Activated T-helper 9 cell treated with anti-CD3 and anti-CD28 coated beads, Interleukin-2, amount 50 U/mL, for 16 hours (primary cell): ENCODE data around the gene CHURC1.

Experiments
- DNase-seq: peaks from one replicate; pipeline ENCODE4 v3.0.0-alpha.2; 2020; ENCODE audit warnings: low read depth

The CHURC1 gene

DNA sequence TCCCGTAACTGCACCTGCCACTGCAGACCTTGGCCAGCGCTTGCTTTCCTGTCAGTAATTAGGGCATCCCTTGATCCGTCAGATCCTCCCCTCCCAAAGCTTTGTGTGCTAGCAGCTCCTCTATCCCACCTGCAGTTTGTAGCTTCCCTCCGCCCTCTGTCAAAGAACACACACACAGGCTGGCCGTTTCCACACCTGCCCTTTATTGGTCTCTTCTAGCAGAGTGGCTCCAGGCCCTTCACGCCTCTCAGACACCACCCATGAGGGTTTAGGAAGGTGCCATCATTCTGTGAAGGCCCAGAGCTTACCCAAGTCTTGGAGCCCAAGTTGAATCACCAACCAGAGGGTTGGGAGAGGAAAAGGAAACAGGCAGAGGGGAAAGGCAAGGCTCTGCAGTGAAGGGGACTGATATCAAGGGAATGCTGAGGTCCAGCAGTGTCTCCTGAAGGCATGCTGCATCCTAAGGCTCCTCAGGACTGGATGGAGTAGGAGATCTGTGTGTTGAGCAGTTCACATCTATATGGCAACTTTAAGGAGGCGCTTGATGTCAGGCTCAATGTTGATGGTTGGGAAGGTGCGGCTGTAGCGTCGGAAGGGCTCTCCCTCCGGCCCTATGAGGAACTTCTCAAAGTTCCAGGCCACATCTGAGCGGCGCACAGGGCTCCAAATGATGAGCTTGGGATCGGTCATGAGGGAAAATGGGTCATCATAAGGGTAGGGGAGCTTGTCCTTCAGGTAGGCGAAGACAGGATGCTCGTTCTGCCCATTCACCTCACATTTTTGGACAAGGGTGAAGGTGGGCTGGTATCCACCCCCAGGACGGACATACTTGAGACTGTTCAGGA is 24.9 kb downstream of the CHURC1 start:
- DNase-seq = no peak

GRCh38 chr14:64939817-64940190 is 25.5 kb downstream of the CHURC1 start:
- no peak for DNase-seq

GRCh38 chr14:64940336-64940910 is 26.2 kb downstream of the CHURC1 start:
- no peak for DNase-seq

DNA sequence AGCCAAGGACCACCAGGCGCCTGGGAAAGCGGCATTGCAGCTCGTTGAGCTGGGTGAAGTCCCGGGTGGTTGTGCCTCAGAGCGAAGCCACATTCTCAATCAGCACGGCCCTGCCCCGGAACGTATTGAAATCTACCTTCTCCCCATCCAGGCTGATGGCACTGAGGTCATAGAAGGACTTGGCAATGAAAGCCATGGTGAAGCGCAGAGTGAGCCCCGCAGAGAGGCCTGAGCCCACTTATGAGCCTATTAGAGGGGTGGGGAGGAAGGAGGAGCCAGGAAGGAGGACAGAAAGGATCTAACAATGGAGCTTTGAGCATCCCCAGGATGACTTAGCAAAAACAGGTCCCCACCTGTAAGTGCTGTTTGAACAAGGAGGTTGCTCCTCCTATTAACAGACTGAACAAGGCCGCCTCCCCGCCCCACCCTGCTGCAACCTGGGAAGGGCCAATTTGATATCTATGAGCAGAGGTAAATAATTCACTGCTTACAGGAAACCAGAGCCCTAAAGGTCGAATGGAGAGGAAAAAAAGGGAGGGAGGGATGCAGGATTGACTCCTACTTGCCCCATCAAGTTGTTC is 28.4 kb downstream of the CHURC1 start, which contains the start of gene GPX2:
Gene GPX2 (minus strand): TSS at position 215 of the 581 bp plus-strand sequence. CDS start 19 bp downstream, at position 196.
- DNase-seq = no peak

DNA sequence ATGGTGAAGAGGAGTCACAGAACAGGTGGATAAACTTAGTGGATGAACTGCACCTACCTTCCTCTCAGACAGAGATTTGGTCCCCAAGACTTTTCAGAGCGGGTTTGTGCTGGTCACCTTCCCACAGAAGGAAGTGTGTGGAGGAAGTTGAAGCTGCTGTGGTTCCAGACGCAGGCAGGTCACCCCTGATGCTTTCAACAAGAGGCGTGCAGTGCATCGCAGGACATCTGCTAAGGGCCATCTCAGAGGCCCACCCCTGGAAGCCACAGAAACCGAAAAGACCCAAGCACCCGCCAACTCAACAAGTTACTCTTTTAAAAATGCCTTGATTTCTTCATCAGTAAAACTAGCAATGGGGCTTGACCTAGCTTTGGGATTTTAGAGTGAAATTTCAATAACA is 29.3 kb downstream of the CHURC1 start:
- DNase-seq = no peak

- DNase-seq = no peak
Measured at GRCh38 chr14:64944041-64944440, 29.8 kb downstream of the CHURC1 start.

- no peak for DNase-seq
Measured at GRCh38 chr14:64944861-64945260, 30.6 kb downstream of the CHURC1 start.

- no peak for DNase-seq
Measured at GRCh38 chr14:64945431-64946178, 31.4 kb downstream of the CHURC1 start.

DNA sequence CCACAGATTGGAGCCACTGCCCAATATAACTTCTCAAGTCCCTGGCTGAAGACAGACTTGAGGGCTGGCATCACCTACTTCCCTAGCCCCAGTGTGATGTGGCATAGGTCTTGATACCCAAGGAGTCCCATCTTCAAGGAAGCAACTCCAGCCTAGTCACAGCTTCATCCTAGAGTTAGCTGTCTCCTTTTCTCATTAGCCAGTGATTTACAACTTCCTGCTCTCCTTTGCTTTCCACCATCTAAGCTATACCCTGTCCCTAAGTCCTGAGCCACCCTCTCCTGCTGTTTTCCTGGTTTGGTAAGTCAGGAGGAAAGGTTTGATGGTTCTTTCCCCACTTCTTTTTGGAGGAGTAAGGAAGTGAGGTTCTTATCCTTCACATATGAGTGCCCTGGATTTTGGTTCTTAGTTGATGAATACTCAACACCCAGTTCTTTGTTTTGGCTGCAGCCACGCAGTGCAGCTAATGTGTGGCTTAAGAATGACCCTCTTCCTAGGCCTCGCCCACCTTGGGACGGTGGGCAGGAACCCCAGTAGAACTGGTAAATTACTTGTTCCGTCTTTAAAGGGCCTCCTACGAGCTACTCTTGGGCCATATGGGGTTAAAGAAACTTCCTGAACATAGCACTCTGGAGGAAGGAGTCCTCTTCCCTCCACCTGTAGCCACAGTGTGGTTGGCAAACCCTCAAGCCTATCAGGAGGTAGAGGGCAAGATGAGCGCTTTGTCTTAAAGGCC is 32.2 kb downstream of the CHURC1 start:
- no peak for DNase-seq

DNA sequence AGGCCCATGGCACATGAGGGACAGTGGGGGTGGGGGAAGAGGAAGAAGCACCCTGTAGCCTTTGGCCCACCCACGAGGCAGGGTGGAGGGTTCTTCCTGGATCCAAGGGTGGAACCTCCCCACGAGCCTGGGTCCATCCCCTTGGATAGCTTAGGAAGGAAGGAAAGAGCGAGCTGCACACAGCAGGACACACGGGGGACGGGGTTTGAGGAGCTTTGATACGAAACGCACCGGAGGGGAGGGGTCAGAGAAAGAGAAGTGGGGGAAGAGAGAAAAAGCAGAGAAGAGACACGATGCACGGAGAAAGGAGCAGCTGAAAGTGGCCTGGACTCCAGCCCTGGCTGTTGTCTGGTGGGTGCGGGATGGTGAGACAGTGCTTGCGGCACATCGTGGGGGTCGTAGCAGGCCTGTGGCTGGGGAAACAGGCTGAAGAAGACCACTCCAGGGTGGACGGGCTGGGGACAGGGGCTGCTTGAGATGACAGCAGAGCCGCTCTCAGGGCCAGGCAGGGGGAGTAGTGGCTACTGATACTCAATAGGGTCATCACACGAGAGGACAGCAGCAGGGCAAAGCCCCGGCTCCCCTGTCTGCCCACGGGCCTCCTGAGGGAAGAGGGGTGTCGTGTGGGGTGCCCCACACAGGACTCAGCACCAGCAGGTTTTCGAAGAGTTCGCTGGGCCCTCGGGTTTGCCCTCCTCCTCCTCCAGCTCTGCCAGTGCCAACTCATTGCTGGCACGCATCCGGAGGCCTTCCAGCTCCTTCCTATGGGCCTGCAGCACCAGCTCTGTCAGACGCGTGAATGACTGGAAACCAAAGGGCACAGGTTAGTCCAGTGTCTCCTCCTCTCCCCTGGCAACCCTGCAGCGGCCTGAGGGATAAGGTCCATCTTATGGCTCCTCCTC is 33.7 kb downstream of the CHURC1 start:
- DNase-seq = no peak

DNA sequence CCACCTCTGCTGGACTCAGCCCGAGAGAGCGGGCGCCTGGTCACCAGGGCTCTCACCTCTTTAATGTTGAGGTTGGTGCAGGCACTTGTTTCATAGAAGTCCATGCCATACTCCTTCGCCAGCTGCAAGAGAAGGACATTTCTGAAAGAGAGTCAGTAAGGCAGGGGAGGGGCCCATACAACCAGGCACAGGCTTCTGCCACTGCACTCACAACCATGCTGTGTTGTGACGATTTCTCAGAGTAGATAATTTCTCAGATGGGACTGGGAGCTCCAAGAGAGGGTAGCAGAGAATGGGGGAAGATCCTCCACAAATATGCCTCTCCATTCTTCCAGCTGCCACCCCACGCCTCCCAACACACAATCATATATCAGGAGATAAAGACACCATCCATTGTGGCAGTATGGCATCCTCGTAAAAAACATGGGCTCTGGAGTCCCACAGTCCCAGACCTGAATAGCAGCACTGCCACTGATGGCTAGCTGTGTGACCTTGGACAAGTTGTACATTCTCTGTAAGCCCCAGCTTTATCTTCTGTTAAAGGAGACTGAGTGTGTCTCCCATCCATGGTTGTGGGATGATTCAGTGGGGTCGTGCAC is 34.5 kb downstream of the CHURC1 start:
- DNase-seq = no peak

DNA sequence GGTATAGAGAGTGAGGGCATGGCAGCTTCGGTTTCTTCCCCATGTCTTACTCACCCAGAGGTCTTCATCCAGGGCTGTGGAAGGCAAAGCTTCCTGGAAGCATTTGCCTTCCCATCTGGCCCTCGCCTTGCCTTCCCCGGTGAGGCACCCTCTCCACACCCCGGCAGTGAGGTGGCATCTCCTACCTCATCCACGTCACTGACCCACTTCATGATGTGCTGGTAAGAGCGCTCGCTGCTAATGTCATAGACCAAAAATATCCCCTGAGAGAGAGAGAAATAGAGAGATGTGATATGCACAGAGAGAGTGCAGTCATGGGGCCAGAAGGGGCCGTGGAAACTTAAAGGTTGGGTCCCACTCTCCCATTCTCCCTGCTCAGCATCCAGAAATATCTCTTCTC is 36.6 kb downstream of the CHURC1 start:
- no peak for DNase-seq

- DNase-seq = no peak
Measured at GRCh38 chr14:64951291-64951690, 37.0 kb downstream of the CHURC1 start.

- no peak for DNase-seq
Measured at GRCh38 chr14:64951724-64952123, 37.5 kb downstream of the CHURC1 start.

DNA sequence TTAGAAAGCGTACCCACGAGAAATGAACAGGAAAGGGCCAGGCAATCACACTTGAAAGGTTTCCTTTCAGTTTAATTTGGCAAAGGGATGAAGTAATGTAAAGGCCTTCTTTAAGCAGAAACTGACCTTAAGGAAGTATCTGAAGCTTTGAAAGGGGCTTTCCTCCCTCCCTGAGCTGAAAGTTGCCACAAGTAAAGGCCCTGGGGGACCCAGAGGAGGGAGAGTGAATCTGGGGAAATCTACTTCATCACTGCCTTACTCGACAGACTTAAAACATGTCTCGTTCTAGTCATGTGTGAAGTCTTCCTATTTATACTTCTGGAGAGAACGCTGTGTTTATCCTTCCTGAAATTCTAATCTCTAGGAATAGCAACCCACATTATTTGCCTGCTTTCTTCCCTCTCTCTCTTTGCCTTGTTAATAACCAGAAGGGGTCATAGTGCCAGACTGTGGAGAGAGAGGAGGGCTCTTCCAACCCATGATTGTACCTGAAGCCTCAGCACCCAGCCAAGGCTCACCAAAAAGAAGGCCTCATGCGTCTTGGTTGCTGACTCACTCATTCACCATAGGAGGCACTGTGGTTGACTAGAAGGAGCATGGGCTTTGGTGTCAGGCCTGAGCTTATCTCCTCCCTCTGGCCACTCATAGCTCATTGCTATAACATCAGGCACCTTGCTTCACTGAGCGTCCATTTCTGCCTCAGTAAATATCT is 38.5 kb downstream of the CHURC1 start:
- no peak for DNase-seq

DNA sequence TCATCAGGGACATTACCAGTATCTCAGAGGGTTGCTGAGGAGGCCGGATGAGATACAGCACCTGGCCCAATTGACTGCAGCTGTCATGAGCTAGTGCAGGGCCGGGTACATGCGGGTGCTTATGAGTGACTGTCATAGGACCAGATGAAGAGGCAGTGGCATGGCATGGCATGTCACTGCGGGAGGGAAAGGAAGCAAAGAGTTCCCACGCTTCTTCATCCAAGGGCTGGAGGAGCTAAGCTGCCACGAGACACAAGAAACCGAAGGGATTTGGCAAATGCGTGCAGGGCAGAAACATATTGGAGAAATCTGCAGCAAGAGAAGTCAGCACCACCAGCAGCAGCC is 39.0 kb downstream of the CHURC1 start:
- no peak for DNase-seq

DNA sequence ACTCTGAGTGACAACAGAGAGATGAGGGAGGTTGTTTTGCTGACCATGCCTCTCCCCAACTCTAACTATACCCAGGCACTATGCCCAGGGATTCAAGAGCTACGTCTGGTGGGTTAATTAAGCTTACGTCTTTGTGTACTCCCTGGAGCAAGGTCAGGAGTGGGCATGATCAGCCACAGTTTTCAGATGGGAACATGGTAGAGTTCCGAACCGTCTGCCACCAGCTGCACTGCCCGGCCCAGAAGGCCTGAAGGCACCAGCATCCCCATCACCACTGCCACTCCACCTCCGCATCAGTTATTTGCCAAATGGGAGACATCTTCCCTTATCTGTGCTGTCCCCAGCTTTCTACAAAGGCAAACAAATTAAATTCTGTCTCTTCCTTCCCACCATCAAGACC is 39.4 kb downstream of the CHURC1 start:
- DNase-seq = no peak

- DNase-seq = no peak
Measured at GRCh38 chr14:64954491-64955240, 40.4 kb downstream of the CHURC1 start.

- DNase-seq = no peak
Measured at GRCh38 chr14:64955297-64955696, 41.0 kb downstream of the CHURC1 start.
